Activated CD4-positive, alpha-beta T cell treated with anti-CD3 and anti-CD28 coated beads, Interleukin-10, Interleukin-2, amounts not matched to agents 100 ng/mL and 50 ng/mL, durations not matched to agents 16 hours and 8 hours (primary cell): Measurements from ENCODE around the gene GNPTAB.
"Not testable (repeated sequence)": the region's sequence is repeated elsewhere in the genome, so short reads cannot be mapped to it uniquely, and the experiment has no call there.

Source experiments
- DNase-seq: peaks from one replicate; pipeline ENCODE4 v3.0.0-alpha.2; 2020

The GNPTAB gene

DNA sequence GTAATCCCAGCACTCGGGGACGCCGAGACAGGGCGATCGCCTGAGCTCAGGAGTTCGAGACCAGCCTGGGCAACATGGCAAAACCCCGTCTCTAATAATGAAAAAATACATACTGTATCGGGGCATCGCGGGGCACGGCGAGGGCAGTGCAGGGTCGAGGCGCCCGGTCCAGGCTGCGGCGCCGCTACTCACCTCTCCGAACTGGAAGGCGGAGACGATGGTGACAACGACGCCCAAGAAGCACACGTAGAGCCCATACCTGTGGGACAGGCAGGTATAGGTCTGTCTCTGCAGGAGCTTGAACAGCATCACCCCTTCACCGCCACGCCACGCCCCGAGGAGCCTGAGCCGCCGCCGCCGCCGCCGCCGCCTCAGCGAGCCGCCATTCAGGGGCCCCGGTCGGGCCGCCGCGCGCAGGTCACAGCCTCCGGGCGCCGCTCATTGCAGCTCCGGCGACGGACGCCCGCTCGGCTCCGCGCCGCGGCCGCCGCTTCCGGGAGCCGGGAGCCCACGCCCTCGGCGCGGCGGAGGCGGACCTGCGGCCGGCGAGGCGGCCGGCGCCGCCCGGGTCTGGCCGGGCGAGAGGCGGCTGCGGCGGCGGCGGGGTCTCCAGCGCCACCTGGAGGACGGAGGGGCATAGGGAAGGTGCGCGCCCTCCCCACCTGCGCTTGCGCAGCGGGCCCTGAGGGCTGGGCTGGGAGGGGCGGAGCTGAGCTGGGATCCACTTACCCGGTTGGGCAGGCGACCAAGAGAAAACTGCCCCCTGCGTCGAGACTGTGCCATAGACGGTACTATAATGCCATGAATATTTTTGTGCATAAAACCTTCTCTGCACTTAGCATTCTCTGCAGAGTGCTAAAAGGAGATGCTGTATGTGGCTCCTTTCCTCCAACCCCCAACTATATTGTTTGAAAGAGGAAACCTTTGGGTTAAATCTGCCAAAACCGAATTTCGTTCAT, at the start of gene GNPTAB:
GNPTAB (minus strand) TSS at position 593 of the 959 bp plus-strand sequence; CDS start at position 309, 284 bp downstream.
- DNase-seq: peak; percentile 97

DNA sequence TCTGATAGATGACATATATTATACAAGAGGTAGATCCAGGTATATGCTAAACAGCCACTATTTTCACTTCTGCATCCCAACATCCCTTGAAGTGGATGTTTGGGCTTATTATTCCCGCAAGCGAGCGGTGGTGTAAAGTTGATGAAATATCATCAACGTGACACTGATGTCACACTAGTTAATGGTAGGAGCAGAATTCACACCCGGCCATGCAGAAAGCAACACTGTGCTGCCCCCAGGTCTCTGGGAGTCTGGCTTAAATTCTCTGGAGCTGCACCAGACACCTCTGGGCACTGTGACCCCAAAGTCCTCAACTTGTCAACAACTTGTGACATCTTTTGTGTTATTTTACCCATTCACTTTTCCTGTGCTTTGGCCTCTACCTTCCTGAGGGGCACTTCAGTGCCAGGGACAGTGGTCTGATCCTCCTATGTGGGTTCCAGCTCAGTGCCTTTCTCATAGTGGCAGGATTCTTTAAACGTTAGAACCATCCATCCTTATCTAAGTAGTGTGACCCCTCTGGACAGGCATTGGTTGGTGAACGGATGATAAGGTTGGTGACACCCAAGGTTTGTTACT, 47.6 kb upstream of the GNPTAB start:
- no peak for DNase-seq

DNA sequence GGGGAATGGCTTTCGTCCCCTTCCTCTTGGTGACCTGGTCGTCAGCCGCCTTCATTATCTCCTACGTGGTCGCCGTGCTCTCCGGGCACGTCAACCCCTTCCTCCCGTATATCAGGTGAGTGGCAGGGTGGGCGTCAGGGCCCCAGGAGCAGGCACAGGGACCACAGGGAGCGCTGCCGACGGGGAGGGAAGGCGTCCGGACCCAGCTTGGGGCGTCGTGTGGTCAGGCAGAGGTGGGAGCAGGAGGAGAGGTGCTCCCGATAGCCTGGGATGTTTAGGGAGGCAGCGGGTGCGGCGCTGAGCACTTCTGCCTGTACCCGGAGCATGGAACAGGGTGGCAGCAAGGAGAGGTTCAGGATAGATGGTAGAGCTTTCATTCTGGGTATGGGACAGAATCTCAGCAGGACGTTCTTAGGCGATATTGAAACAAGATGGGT, 47.1 kb upstream of the GNPTAB start:
- DNase-seq: peak; percentile 23

DNA sequence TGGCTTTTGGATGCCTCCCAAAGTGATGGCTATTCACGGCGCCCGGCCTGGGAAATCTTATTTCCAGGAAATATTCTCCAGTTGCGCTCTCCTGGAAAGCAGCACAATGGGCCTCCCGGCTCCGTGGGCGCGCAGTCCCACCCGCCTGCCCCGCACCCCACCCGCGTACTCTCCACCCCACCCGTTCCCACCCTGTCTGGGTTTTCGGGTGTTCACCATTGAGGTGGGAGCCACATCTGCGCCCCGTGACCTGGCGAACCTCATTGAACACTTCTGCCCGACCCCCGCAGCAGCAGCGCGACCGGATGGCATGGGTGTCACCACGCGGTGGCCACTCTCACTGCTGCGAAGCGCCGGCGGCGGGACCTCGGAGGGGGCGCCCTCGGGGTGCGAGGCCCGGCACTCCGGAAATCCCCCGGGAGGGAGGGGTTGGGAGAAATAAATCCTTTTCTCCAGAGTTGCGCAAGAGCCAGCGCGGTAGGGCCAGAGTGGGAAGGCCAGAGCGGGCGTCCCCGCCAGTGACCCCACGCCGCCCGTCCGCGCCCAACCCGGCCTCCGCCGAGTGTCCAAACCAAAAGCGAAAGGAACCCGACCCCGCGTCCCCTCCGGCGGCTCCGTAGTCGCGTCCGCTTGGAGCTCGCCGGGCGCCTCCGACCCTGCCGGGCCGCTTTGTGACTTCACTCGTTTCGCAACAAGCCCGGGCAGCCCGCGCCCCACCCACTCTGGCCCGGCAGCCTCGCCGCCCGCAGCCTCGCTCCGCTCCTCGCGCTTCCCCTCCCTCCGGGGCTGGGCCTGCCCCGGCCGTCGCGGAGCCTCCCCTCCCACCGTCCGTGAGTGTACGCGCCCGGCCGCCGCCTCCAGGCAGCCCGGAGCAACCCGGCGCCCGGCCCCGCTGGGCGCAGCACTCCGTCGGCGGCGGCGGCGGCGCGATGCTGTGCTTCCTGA, 46.4 kb upstream of the GNPTAB start, which contains the start of gene DRAM1:
DRAM1 (plus strand) TSS at position 720 of the 945 bp plus-strand sequence; CDS start at position 930, 210 bp downstream.
- peak; percentile 88 for DNase-seq

DNA sequence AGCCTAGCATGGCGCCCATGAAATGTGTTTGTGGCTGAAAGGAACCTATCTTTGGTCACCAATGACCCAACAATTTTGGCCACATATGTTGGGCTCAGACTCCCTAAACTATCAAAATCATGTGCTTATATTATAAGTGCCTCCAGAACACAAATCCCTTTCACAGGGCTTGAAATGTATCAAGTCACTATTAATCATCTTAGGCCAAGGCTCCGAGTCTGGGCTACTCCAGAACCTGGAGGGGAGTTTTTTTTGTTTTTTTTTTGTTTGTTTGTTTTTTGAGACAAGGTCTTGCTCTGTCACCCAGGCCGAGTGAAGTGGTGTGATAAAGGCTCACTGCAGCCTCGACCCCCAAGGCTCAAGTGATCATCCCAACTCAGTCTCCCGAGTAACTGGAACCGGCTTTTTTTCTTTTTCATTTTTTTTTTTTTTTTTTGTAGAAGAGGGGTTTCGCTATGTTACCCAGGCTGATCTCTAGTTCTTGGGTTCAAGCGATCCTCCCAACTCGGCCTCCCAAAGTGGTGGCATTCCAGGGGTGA, 45.6 kb upstream of the GNPTAB start:
- DNase-seq: no peak

DNA sequence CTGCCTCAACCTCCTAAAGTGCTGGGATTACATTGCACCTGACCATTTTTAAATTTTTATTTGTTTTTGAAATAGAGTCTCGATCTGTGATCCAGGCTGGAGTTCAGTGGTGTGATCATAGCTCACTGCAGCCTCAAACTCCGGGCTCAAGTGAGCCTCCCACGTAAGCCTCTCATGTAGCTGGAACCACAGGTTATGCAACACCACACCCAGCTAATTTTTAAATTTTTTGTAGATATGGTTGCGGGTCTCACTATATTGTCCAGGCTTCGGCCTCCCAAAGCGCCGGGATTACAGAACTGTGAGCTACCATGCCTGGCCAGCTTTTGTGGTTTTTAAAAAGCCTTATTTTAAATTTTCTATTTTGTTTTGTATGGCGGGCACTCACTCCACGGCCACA, 44.4 kb upstream of the GNPTAB start:
- no peak for DNase-seq

DNA sequence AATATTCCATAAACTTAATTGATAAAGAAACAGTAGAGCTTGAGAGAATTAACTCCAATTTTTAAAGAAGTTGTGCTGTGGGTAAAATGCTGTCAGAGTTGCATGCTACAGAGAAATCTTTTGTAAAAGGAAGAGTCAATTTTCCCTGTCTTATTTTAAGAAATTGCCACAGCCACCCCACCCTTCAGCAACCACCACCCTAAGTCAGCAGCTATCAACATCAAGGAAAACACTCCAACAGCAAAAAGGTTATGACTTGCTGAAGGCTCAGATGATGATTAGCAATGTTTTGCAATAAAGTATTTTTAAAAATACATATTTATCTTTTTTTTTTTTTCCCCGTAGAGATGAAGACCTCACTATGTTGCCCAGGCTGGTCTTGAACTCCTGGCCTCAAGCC, 40.2 kb upstream of the GNPTAB start:
- no peak for DNase-seq

DNA sequence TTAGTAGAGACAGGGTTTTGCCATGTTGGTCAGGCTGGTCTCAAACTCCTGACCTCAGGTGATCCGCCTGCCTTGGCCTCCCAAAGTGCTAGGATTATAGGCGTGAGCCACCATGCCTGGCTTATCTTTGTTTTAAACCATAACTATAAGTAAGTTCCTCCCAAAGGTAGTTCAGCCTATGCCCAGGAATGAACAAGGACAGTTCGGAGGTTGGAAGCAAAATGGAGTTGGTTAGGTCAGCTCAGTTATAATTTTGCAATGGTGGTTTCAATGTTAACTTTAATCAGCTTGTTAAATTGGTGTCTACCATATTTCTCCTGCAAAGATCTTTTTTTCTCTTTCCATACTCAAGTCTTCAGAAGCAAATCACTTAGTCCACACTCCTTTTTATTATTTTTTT, 36.9 kb upstream of the GNPTAB start:
- not testable (repeated sequence) for DNase-seq

DNA sequence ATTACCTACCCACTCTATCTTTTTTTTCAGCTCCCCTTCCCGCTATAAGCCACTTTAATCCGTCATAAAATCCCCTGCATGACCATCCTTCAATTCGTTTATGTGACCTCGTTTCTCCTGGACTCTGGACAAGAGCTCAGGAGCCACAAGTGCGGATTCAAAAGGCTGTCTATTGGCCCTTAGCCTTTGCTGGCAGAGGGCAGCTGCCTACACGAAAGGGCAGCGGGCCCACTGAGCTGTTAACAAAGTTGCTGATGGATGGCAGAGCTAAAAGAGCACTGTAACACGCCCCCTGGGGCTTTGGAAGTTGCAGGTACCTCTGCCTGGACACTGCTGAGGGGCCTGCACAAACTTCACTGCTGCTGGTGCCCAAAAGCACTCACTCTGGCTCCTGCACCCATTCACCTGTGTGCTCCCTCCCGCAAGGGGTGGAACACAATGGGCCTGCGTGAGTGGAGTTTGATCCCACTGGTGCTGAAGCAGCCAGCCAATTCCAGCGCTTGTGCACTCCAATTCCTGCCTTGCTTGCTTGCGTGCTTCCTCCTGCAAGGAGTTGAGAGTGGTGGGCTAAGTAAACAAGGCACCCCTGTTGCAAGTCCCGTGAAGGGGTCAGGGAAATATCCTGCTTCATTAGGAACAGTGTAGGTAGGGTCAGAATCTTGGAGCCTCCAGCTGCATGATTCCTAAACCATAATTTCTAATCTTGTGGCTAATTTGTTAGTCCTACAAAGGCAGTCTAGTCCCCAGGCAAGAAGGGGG, 36.0 kb upstream of the GNPTAB start:
- no peak for DNase-seq

DNA sequence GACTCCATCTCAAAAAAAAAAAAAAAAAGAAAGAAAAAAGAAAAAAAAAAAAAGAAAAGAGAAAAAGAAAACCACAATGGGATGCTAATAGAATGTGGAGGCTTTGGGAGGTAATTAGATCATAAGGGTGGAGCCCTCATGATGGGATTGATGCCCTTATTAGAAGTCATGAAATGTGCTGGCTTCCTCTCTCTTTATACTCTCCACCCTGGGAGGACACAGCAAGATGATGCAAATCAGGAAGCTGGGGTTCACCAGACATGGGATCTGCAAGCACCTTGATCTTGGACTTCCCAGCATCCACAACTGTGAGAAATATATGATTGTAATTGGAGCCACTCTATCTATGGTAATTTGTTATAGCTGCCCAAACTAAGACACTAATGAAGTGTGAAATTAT, 33.2 kb upstream of the GNPTAB start:
- DNase-seq: no peak

DNA sequence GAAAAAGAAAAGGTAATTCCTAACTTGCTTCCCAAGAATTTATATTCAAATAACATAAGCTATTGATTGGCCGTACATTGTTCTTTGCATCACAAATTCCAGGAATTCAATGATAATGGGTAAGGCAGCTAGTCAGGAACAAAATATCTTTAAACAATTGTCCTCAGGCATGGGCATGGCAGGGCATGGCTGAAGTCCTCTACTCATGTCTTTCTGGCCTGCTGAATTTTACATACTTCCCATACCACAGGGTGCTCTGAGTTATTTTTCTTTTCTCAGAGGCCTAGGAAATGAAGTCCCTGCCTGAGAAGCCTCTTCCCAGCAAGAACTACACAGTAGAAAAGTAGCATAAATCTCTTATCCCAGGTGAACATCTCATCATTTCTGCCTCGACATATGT, 31.5 kb upstream of the GNPTAB start:
- DNase-seq: no peak

DNA sequence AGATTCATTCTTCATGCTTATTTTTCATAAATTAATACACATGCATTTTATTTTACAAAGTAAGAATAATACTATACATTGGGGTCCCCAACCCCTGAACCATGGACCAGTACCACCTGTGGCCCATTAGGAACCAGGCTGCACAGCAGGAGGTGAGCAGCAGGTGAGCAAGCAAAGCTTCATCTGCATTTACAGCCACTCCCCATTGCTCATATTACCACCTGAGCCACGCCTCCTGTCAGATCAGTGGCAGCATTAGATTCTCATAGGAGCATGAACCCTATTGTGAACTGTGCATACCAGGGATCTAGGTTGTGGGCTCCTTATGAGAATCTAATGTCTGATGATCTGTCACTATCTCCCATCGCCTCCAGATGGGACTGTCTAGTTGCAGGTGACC, 30.9 kb upstream of the GNPTAB start:
- not testable (repeated sequence) for DNase-seq

DNA sequence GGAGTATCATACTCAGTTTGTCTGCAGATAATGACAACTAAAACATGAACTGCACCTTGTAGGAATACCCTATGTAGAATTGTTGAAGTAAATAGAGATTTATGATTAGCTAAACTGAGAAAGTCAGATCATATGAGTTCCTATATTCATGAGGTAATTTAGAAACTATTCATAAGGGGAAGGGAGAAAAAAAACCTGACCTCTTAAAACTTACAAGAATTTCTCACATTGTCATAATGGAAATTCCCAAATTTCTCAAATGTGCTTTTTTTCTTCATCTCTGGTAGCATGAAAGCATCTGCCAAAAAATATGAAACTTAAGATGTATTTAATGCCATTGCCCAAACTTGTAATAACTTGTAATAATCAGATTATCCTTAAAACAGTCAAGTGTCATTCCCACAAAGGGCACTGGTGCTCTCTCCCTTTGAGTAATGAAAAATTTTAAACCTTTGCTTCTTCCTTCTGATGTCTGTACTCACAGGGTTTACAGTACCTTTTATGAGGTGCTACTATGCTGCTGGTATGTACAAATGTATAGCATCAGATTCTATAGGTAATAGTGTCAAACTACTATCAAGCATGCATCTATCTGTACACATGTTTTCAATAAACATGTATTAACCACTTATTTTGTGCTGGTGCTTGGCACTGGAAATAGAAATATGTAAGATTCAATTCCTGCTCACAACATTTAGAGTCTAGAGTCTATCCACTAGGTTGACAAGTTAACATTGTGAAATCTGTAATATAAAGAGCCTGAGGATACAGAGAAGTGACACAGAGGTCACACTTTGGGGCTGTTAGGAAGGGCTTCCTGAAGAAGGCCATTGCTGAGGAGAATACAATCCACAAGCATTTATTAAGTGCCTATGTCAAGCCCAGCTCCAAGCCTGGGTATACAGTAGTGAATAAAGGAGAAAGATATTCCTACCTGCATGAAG, 29.2 kb upstream of the GNPTAB start:
- DNase-seq: peak; percentile 68

DNA sequence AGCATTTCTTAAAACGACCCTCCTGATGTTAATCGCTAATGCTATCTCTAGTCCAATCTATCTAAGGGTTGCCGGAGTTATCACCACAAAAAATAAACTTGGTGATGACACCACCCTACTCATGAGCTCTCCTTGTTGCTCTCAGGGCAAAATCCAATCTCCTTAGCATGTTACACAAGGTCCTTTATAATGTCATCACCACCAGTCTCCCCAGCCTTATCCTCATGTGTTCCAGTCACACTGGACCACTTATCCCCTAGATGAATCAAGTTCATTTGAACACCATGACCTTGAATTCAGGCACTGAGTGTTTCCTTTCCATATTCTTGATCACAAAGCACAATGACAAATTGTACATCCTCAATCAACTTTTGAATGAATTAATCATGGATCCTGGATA, 27.6 kb upstream of the GNPTAB start:
- no peak for DNase-seq

DNA sequence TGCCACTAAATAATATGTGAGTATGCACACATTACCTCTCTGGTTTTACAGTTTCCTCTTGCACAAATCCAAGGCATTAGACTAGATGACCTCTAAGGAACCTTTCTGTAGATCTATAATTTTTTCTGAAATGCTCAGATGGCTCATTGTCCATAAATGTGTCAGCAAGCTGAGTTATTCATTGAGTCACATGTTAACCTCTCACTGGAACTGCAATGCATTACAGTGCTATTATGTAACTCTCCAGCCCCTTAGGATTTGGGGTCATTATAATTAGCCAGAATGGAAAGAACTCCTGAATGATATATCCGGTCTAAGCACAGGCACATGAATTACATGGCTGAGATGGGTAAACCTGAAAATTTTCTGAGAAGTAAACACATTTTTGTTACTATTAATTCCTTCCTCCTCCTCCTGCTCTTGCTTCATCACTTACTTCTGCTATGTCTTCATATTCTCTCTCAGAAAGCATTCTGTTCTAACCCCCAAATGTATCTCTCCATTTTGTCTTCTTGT, 26.3 kb upstream of the GNPTAB start:
- DNase-seq: peak; percentile 51

DNA sequence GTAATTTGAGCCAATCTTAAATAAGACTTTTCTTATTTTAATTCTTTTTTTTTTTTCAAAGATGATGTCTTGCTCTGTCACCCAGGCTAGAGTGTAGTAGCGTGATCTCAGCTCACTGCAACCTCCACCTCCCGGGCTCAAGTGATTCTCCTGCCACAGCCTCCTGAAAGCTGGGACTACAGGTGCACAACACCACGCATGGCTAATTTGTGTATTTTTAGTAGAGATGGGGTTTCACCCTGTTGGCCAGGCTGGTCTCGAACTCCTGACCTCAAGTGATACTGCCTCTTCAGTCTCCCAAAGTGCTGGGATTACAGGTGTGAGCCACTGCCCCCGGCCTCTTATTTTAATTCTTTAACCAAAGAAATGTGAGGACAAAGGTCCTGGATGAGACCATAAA, 25.9 kb upstream of the GNPTAB start:
- DNase-seq: not testable (repeated sequence)

DNA sequence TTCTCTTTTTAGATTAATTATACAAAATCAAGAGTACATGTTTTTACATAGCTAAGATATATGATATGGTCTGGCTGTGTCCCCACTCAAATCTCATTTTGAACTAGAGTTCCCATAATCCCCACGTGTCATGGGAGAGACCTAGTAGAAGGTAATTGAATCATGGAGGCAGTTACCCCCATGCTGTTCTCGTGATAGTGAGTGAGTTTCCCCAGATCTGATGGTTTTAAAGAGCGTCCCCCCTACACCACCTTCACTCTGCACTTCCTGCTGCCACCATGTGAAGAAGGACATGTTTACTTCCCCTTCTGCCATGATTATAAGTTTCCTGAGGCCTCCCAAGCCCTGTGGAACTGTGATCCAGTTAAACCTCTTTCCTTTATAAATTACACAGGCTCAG, 25.2 kb upstream of the GNPTAB start:
- no peak for DNase-seq

DNA sequence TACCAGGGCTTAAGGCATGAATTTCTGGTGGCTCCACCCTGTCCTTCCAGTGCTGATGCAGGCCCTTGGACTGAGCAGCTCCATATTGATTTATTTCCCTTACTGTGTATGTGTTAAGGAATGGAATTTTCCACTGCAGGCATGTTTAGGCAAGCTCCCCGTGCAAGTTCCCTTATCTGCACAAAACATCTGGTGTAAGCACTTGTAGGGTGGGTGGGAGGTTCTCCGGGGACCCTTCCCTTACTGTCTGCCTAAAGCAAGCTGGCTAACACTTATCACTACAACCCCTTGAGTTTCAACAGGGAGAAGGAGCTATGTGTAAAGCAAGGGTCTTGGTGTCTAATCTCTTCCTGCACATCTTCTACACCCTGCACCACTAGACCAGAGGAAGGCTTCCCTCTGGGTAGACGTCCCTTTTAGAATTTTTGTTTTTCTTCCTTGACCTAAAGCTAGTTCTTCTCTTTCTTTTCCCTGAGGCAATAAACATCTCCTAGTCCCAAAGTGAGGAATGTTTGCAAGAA, 24.7 kb upstream of the GNPTAB start:
- no peak for DNase-seq

DNA sequence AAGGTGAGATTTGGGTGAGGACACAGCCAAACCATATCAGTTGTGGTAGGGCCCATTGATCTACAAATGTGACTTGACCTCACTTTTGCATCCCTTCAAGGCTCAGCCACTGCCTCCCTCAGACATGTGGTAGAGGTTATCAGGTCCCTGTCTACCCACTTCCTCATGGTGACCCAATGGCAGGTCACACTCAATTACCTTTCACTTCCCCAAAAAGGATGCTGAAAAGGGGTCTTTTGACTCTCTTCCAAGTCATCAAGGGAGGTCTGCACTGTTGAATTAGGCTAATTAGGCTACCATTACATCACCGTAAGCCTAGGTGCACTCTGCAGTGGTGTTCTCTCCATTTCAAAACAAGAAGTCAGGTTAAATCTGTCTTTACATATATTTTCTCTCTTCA, 24.0 kb upstream of the GNPTAB start:
- no peak for DNase-seq

DNA sequence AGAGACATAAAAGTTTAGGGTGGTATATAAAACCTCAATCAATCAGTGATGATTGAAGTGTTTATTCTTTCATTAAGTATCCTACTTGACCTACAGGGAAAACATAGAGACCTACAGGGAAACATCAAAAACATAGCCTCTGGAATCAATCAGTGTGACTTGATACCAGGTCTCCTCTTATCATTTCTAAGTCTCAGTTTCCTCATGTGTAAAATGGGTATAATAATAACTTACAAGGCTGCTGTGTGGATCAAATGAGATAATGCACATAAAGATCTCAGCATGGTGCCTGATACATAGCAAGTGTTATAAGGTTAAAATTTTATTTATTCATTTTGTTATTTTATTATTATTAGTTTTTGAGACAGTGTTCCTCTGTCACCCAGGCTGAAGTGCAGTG, 22.2 kb upstream of the GNPTAB start:
- no peak for DNase-seq
